ENCODE results near the gene DERA. TPM values are rescaled to one million over a fixed set of nuclear protein-coding genes. Genes with fewer than 3 reads are reported as not detected.

DERA gene
- total and polyA plus RNA-seq, 9 of the 15 experiments (the other 6 are each of a cell fraction or from before 2014, with no cell fraction given), result 5.5 to 15.5 (median 7.8) TPM

- TF ChIP-seq TARDBP (IDR thresholded peaks at IDR 0.05) (no peak), BHLHE40 (IDR thresholded peaks at IDR 0.05; ENCODE audit: low read length) (no peak), GTF2E2 (tag; IDR thresholded peaks at IDR 0.05) (no peak), ATF6 (CRISPR knock-in tag; IDR thresholded peaks at IDR 0.05) (no peak), FUS (optimal IDR thresholded peaks at IDR 0.05; ENCODE audit: low read depth, low read length) (no peak)
Measured at GRCh38 chr12:16048511-16048910, 137.4 kb downstream of the DERA start (continued).

GRCh38 chr12:16056910-16057309, 145.8 kb downstream of the DERA start:
- Histone ChIP-seq H3K9me3 (replicated peaks; ENCODE audit: control insufficient read depth, insufficient read depth, low read depth, low read length) (no peaks in the 10 kb centered on the region; the same call in 1 of the 2 replicates), H3K79me2 (ENCODE audit: control insufficient read depth, insufficient read depth, low read length) (no peaks in the 10 kb centered on the region), H3K36me3 (ENCODE audit: control insufficient read depth, insufficient read depth, low read length) (no peaks in the 10 kb centered on the region), H3K27ac (ENCODE audit: extremely low read depth, low read depth, low read length) (no peak overlapping the region), H3K9ac (ENCODE audit: insufficient read depth in 1 of 2, low read depth in 2 of 2, low read length in 2 of 2) (no peak overlapping the region), H3K4me2 (ENCODE audit: insufficient read depth, low read length) (no peak overlapping the region), H3K4me3 (no peak overlapping the region), H3K4me1 (replicated peaks in 1 of 2; ENCODE audit: control insufficient read depth in 2 of 2, insufficient read depth in 2 of 2, low read length in 2 of 2) (0 out of 5 replicates have a peak, but pooled peaks cover 0 to 6% of the 10 kb centered on the region in 2 experiments), H4K20me1 (replicated peaks; ENCODE audit: control insufficient read depth, insufficient read depth, low read length) (no peaks in the 10 kb centered on the region), H2AFZ (ENCODE audit: low read depth, low read length) (no peak overlapping the region), H3K9me1 (ENCODE audit: control insufficient read depth, insufficient read depth, low read length) (no peaks in the 10 kb centered on the region), H3K27me3 (ENCODE audit: control insufficient read depth in 2 of 2, insufficient read depth in 2 of 2, low read length in 2 of 2) (no peaks in the 10 kb centered on the region)
- POLR2A ChIA-PET, result no interaction called here
- TF ChIP-seq ZNF316 (IDR thresholded peaks at IDR 0.05) (peak; percentile 72), MAFF (IDR thresholded peaks at IDR 0.05; ENCODE audit: low read length) (0 out of 2 replicates have a peak, but pooled peaks have one; percentile 8), RBM15 (IDR thresholded peaks at IDR 0.05; ENCODE audit: insufficient read depth, low read length) (no peak), FUS (optimal IDR thresholded peaks at IDR 0.05; ENCODE audit: low read depth, low read length) (no peak), TRIM28 (IDR thresholded peaks at IDR 0.05) (no peak), C11orf30 (IDR thresholded peaks at IDR 0.05; ENCODE audit: low read depth) (0 out of 2 replicates have a peak, but pooled peaks have one; percentile 30), ZNF699 (CRISPR knock-in tag; IDR thresholded peaks at IDR 0.05; ENCODE audit: insufficient replicate concordance) (no peak), ZNF511 (CRISPR knock-in tag; IDR thresholded peaks at IDR 0.05) (no peak), MAFG (tag; conservative IDR thresholded peaks at IDR 0.05) (peak; percentile 32; the same call in 1 of the 2 replicates)
- TF ChIP-seq, protein P1, sequence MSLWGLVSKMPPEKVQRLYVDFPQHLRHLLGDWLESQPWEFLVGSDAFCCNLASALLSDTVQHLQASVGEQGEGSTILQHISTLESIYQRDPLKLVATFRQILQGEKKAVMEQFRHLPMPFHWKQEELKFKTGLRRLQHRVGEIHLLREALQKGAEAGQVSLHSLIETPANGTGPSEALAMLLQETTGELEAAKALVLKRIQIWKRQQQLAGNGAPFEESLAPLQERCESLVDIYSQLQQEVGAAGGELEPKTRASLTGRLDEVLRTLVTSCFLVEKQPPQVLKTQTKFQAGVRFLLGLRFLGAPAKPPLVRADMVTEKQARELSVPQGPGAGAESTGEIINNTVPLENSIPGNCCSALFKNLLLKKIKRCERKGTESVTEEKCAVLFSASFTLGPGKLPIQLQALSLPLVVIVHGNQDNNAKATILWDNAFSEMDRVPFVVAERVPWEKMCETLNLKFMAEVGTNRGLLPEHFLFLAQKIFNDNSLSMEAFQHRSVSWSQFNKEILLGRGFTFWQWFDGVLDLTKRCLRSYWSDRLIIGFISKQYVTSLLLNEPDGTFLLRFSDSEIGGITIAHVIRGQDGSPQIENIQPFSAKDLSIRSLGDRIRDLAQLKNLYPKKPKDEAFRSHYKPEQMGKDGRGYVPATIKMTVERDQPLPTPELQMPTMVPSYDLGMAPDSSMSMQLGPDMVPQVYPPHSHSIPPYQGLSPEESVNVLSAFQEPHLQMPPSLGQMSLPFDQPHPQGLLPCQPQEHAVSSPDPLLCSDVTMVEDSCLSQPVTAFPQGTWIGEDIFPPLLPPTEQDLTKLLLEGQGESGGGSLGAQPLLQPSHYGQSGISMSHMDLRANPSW (CRISPR knock-in tag; IDR thresholded peaks at IDR 0.05), result no peak
- TF ChIP-seq, protein P2, sequence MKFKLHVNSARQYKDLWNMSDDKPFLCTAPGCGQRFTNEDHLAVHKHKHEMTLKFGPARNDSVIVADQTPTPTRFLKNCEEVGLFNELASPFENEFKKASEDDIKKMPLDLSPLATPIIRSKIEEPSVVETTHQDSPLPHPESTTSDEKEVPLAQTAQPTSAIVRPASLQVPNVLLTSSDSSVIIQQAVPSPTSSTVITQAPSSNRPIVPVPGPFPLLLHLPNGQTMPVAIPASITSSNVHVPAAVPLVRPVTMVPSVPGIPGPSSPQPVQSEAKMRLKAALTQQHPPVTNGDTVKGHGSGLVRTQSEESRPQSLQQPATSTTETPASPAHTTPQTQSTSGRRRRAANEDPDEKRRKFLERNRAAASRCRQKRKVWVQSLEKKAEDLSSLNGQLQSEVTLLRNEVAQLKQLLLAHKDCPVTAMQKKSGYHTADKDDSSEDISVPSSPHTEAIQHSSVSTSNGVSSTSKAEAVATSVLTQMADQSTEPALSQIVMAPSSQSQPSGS (CRISPR knock-in tag; IDR thresholded peaks at IDR 0.05), result no peak
- no TSS peak for BruUV-seq (replicated peaks)
- DNase-seq (ENCODE audit: extremely low read depth in 1 of 4, low spot score in 3 of 4), result no peak
- CTCF ChIA-PET (ENCODE audit: low intra/inter-chr PET ratio), result no interaction called here
- intact Hi-C loops (cut with micrococcal nuclease) (no loop called here), in situ Hi-C loops (cut with MboI) (no loop called here)
- ATAC-seq, result no peak
- no peak for FAIRE-seq
- 0% methylated on average over 2 of the region's 6 CpGs for WGBS (ENCODE audit: insufficient coverage, low coverage, missing lambda C conversion rate)

Measured in K562 (cell line).